Astrocyte of the spinal cord (primary cell): Measurements from ENCODE around the gene FGF11.

ENCODE experiments used
- DNase-seq: peaks from one replicate; pipeline ENCODE4 v3.0.0; 2011; ENCODE audit warnings: low read depth, low spot score
- H3K4me3 ChIP-seq: 2 replicates; pipeline ENCODE4 v1.5.1; 2011; ENCODE audit warnings: low read depth, mild to moderate bottlenecking, low read length, moderate library complexity
- in situ Hi-C: cut with HindIII; loops from 2 replicates; pipeline ENCODE4 v1.10.0; 2017; ENCODE audit warnings: low sequenced_read_pairs
- TF ChIP-seq, protein P1 (sequence below): IDR thresholded peaks from 2 replicates; pipeline ENCODE4 v1.5.1; 2012; ENCODE audit warnings: low read depth, mild to moderate bottlenecking, low read length, inconsistent platforms

FGF11 gene

DNA sequence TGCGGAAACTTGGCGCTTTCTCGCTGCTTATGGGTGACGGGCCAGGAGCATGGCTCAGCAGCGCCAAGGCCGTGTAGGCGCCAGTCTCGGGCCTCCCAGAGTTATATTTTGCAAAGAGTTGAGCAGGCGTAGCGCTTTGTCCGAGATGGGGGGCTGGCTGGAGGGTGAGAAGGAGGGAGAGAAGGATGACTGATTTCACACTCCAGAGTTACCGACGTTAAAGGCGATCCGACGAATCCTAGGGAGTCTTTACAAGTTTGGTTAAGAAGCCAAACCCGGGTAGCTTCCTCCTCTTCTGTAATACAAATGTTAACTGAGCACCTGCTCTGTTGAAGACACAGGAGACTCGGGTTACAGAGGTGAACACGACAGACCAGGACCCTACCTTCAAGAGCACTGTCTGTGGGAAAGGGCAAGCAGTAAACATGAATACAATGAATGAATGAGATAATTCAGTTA lies 45.6 kb downstream of the FGF11 start:
- peak overlapping the region; percentile 81 for H3K4me3 ChIP-seq
- DNase-seq = no peak
- in situ Hi-C loops = no loop called here
- TF ChIP-seq, protein P1, sequence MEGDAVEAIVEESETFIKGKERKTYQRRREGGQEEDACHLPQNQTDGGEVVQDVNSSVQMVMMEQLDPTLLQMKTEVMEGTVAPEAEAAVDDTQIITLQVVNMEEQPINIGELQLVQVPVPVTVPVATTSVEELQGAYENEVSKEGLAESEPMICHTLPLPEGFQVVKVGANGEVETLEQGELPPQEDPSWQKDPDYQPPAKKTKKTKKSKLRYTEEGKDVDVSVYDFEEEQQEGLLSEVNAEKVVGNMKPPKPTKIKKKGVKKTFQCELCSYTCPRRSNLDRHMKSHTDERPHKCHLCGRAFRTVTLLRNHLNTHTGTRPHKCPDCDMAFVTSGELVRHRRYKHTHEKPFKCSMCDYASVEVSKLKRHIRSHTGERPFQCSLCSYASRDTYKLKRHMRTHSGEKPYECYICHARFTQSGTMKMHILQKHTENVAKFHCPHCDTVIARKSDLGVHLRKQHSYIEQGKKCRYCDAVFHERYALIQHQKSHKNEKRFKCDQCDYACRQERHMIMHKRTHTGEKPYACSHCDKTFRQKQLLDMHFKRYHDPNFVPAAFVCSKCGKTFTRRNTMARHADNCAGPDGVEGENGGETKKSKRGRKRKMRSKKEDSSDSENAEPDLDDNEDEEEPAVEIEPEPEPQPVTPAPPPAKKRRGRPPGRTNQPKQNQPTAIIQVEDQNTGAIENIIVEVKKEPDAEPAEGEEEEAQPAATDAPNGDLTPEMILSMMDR = peak; percentile 10

DNA sequence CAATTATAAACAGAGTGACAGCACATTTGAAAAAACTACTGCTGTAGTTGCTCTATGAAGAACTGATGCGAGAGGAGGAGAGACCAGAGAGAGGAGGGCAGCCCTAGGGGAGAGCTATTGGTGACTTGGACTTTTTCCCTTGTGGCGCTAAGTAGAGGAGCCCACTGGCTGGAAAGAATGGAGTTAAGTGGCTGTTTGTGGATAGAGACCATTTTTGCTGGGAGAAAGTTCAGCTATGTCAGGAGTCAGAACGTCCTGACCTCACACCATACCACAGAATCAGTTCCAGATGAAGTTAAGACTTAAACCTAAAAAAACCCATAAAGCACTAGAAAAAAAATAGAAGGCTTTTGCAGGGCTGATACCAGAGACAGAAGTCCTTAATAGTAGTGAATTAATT lies 46.9 kb downstream of the FGF11 start:
- peak overlapping the region; percentile 81 for H3K4me3 ChIP-seq
- peak; percentile 33 for DNase-seq
- TF ChIP-seq, protein P1 = no peak
- in situ Hi-C loops = no loop called here

DNA sequence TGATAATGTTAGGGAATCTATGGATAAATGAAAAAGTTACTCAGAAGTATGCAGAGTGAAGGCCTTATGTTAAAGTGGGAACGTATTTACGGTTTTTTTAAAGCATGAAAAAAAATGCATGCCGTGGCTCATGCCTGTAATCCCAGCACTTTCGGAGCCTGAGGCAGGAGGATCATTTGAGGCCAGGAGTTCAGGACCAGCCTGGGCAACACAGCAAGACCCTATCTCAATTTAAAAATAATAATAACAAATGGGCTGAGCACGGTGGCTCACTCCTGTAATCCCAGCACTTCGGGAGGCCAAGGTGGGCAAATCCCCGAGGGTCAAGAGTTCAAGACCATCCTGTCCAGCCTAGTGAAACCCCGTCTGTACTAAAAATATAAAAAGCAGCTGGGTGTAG lies 50.8 kb downstream of the FGF11 start:
- in situ Hi-C loops = no loop called here
- TF ChIP-seq, protein P1 = no peak

DNA sequence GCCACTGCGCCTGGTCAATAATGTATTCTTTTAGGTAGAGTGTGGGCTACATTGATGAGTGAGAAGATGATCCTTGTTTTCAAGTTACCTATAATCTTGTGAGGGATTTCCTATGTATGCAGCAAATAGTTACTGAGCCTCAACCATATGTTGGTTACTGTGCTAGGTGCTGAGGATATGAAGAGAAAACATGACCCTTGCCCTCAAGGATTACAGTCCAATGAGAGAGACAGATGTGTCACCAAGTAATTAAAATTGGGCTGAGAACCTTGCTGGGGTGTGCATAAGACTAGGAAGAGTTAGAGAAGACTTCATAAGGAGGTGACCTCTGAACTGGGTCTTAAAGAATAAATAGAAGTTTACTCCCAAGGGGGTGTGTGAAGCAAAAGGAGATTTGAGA lies 52.3 kb downstream of the FGF11 start:
- in situ Hi-C loops = no loop called here
- no peak overlapping the region for H3K4me3 ChIP-seq
- TF ChIP-seq, protein P1 = no peak
- DNase-seq = no peak

More for the DNA sequence above, 50.8 kb downstream of the FGF11 start:
- DNase-seq = no peak
- no peak overlapping the region for H3K4me3 ChIP-seq

DNA sequence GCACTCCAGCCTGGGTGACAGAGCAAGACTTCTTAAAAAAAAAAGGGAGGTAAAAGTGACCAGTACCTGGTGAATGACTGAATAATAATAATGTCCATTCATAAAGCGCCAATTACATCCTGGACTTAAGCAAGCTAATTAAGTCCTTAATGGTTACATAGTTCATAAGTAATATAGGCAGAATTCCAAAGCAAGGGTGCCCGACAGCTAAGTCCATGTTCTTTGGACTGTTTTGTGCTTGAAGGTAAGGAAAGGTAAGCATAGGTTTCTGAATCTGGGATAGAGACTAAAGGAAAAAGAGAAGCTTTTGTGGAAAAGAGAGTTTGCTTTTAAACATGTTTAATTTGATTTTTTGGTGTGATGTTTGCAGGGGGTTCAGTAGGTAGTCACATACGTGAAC lies 54.6 kb downstream of the FGF11 start:
- in situ Hi-C loops = no loop called here
- no peak overlapping the region for H3K4me3 ChIP-seq
- TF ChIP-seq, protein P1 = no peak
- DNase-seq = no peak
